ENCODE measurements around the gene RETREG2. TPM values are rescaled to one million over a fixed set of nuclear protein-coding genes. Genes with fewer than 3 reads are reported as not detected.
A peak's percentile ranks its signal among the peaks of the same experiment; 100 is the strongest.

RETREG2 gene
- total RNA-seq, 2 experiments from 2014 or later: 60.3 to 67.9 TPM

DNA sequence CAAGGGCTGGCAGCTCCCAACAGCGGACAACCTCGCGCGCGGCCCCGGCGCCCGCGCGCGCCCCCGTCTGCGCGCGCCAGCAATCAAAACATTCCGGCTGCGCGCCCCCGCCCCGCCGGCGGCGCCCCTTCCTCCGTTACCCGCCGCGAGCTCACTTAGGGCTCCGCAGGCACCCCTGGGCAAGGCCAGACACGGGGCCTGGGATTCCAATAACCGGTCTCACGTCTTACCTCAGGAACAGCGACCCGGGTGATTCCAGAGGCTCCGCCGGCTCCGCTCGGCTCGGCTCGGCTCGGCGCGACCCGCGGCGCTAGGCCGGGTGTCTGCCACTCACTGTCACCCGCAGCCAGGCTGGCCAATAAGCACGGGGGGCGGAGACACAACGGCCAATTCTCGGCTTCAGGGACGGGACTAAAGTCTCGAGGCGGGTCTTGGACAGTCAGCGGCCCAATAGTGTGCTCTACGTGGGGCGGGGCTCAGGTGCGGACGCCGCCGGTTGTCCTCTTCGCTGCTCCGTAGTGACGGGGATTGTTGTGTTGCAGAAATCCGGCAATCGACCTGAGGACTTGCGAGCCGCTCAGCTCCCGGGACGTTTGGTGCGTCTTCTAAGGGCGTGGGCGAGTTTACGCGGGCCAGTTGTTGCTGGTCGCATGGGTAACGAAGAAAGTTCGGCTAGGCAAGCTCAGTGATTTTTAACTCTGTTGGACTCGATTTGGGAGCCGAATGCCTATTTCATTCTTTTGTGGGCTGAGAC lies 51.4 kb downstream of the RETREG2 start, which contains the start of the genes ANKZF1 and ATG9A:
TSS of gene ANKZF1 (plus strand) at position 502 of the 754 bp plus-strand sequence. CDS start 452 bp downstream, outside the sequence.
TSS of gene ATG9A (minus strand) at position 332 of the 754 bp plus-strand sequence. CDS start 1,612 bp downstream, outside the sequence.
- Mint-ChIP-seq H3K27me3 (no peaks in the 10 kb centered on the region), H3K4me1 (ENCODE audit: low read depth) (peaks cover 50% of the 10 kb centered on the region)
- POLR2A ChIA-PET: interaction anchor here (0.9 to 3.3 kb wide), 15 partner anchors 8 to 333 kb away, joined by 4 to 75 read pairs (median 13); partner anchors contain the start of genes ABCB6, CNPPD1, DNAJB2 and GLB1L

GRCh38 chr2:219230059-219230540 lies 52.0 kb downstream of the RETREG2 start:
- Mint-ChIP-seq H3K36me3 (peaks cover 53% of the 10 kb centered on the region), H3K27ac (peak overlapping the region; percentile 99), H3K4me3 (peak overlapping the region; percentile 95), H3K27me3 (no peaks in the 10 kb centered on the region), H3K4me1 (ENCODE audit: low read depth) (peaks cover 53% of the 10 kb centered on the region), H3K9me3 (no peaks in the 10 kb centered on the region)
- POLR2A ChIA-PET: interaction anchor here (0.9 to 3.3 kb wide), 16 partner anchors 9 to 334 kb away, joined by 3 to 75 read pairs (median 12); partner anchors contain the start of genes ABCB6, CNPPD1, DNAJB2 and GLB1L
- CTCF ChIA-PET: interaction anchor here (0.8 to 5.5 kb wide), 14 partner anchors 10 to 200 kb away, joined by 3 to 38 read pairs (median 6); partner anchors contain the start of genes ABCB6, DNAJB2, GLB1L and STK16
- intact Hi-C loops (cut with micrococcal nuclease): no loop called here
- peak; percentile 70 for DNase-seq

More for the DNA sequence above, 51.4 kb downstream of the RETREG2 start, which contains the start of the genes ANKZF1 and ATG9A:
- intact Hi-C loops (cut with micrococcal nuclease): loop anchor here (1.0 kb wide), 8 partner anchors 10 to 159 kb away; partner anchors contain the start of genes DNAJB2, GLB1L, STK16 and ZFAND2B
- H3K36me3 Mint-ChIP-seq: peaks cover 56% of the 10 kb centered on the region
- CTCF ChIA-PET: interaction anchor here (0.7 to 5.5 kb wide), 16 partner anchors 10 to 200 kb away, joined by 3 to 38 read pairs (median 6); partner anchors contain the start of genes ABCB6, DNAJB2, GLB1L and STK16
- peak within 1 kb of the TSS; percentile 99 for H3K27ac Mint-ChIP-seq
- no peaks in the 10 kb centered on the region for H3K9me3 Mint-ChIP-seq
- DNase-seq: peak; percentile 99
- H3K4me3 Mint-ChIP-seq: peak within 1 kb of the TSS; percentile 95

DNA sequence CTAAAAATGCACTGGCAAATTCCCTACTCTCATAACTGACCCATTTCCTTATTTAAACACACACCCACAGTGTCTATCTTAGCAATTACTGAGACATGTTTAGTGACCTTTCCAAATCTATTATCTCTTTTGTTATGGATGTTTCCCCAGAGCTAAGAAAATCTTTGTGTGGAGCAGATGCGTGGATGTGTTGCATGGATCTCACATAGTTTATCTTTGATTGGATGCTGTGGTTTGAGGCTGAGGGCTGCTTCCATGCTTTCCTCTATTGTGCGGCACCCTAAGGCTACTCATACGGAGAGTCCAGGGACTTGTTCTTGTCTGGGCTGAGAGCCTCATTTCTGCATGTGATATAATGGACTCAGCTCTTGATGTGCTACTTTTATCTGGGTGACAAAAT lies 56.3 kb downstream of the RETREG2 start:
- POLR2A ChIA-PET: no interaction called here

More for the DNA sequence above, 56.3 kb downstream of the RETREG2 start:
- H3K4me3 Mint-ChIP-seq: no peak overlapping the region
- intact Hi-C loops (cut with micrococcal nuclease): no loop called here
- H3K27ac Mint-ChIP-seq: no peak overlapping the region
- CTCF ChIA-PET: interaction anchor here (1.3 to 1.4 kb wide), 3 partner anchors 43 to 62 kb away, joined by 3 to 6 read pairs (median 3); no protein-coding TSS in a partner anchor
- peaks cover 36% of the 10 kb centered on the region for H3K4me1 Mint-ChIP-seq (ENCODE audit: low read depth)
- H3K9me3 Mint-ChIP-seq: no peaks in the 10 kb centered on the region
- no peak for DNase-seq
- H3K36me3 Mint-ChIP-seq: peaks cover 64% of the 10 kb centered on the region
- H3K27me3 Mint-ChIP-seq: no peaks in the 10 kb centered on the region

Other genes with a start within 250 kb of the RETREG2 start
- gene CDK5R2, start 218.6 kb upstream of the RETREG2 start, total RNA-seq: not detected
- gene FEV, start 193.1 kb upstream of the RETREG2 start, total RNA-seq: not detected
- not detected for gene CRYBA2, start 184.9 kb upstream of the RETREG2 start, total RNA-seq
- gene CFAP65, start 136.8 kb upstream of the RETREG2 start, total RNA-seq: not detected
- under 1 TPM in 1 of 2 experiments, not detected in 1; 0.10 TPM for gene IHH, start 117.4 kb upstream of the RETREG2 start, total RNA-seq
- 10 to 100 TPM; 17.7 to 18.6 TPM for gene NHEJ1, start 17.5 kb upstream of the RETREG2 start, total RNA-seq
- 1 to 10 TPM; 1.1 to 2.3 TPM for gene SLC23A3, start 8.2 kb upstream of the RETREG2 start, total RNA-seq
- gene CNPPD1, start 1.4 kb upstream of the RETREG2 start, total RNA-seq: 10 to 100 TPM; 42.0 to 43.4 TPM
- gene ZFAND2B, start 28.5 kb downstream of the RETREG2 start, total RNA-seq: 10 to 100 TPM; 31.9 to 34.4 TPM
- 10 to 100 TPM; 11.5 to 11.7 TPM for gene ABCB6, start 40.7 kb downstream of the RETREG2 start, total RNA-seq
- 10 to 100 TPM; 34.7 to 39.5 TPM for gene ATG9A, start 51.4 kb downstream of the RETREG2 start, total RNA-seq
- gene ANKZF1, start 51.5 kb downstream of the RETREG2 start, total RNA-seq: 10 to 100 TPM; 97.0 to 97.5 TPM
- gene GLB1L, start 67.2 kb downstream of the RETREG2 start, total RNA-seq: 1 to 10 TPM; 4.8 to 4.9 TPM
- gene STK16, start 67.2 kb downstream of the RETREG2 start, total RNA-seq: 10 to 100 TPM; 37.1 to 37.8 TPM
- gene TUBA4B, start 75.0 kb downstream of the RETREG2 start, total RNA-seq: not detected
- 100 to 1,000 TPM; 219 to 229 TPM for gene TUBA4A, start 75.6 kb downstream of the RETREG2 start, total RNA-seq
- gene DNAJB2, start 101.1 kb downstream of the RETREG2 start, total RNA-seq: 10 to 100 TPM; 37.3 to 39.1 TPM
- gene PTPRN, start 131.1 kb downstream of the RETREG2 start, total RNA-seq: under 1 TPM in 1 of 2 experiments, not detected in 1; 0.24 TPM
- gene RESP18, start 154.5 kb downstream of the RETREG2 start, total RNA-seq: not detected
- gene DNPEP, start 209.6 kb downstream of the RETREG2 start, total RNA-seq: 10 to 100 TPM; 71.6 to 74.2 TPM
- gene DES, start 240.1 kb downstream of the RETREG2 start, total RNA-seq: not detected

Measured in activated CD4-positive, alpha-beta memory T cell treated with anti-CD3 and anti-CD28 coated beads for 36 hours (primary cell).